Measurements from ENCODE around the gene WBP2NL. TPM values are rescaled to one million over a fixed set of nuclear protein-coding genes. Genes with fewer than 3 reads are reported as not detected.

The WBP2NL gene
- total RNA-seq, 2 donors from 2014 or later = not detected

DNA sequence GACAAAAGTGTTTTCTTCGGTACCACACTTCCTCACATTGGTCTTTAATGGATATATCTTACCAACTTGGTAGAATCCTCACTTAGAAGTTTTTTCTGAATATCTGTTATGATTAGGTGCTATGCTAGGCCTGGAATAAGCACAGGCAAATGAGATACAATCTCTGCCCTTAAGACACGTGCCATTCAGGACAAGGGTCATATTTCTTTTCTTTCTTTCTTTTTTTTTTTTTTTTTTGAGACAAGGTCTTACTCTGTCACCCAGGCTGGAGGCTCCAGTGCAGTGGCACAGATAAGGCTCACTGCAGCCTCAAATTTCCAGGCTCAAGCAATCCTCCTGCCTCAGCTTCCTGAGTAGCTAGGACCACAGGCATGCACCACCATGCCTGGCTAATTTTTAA lies 23.0 kb downstream of the WBP2NL start:
- WGBS, 2 experiments (ENCODE audit: insufficient coverage in 1 of 2, insufficient read length in 1 of 2) = 88% methylated on average over 2 of the region's 2 CpGs; no CpG with 5 or more reads in 1 of the 2 experiments
- Histone ChIP-seq H3K4me1 (ENCODE audit: control insufficient read depth, insufficient read depth, low read length) (no peaks in the 10 kb centered on the region), H3K9ac (ENCODE audit: extremely low read depth, low read length, poor library complexity, severe bottlenecking) (no peak overlapping the region), H3K4me3 (ENCODE audit: low read length) (no peak overlapping the region), H3K36me3 (ENCODE audit: control insufficient read depth, insufficient read depth, low read length) (no peaks in the 10 kb centered on the region), H3K27me3 (ENCODE audit: control insufficient read depth, insufficient read depth, low read length, poor library complexity, severe bottlenecking) (peaks cover 4% of the 10 kb centered on the region), H3K27ac (ENCODE audit: low read depth, low read length) (no peak overlapping the region), H3K9me3 (ENCODE audit: control insufficient read depth, low read length) (no peaks in the 10 kb centered on the region)
- Mint-ChIP-seq H3K9me3 (no peaks in the 10 kb centered on the region), H3K4me1 (no peaks in the 10 kb centered on the region), H3K27ac (no peak overlapping the region), H3K4me3 (no peak overlapping the region), H3K27me3 (ENCODE audit: insufficient read depth) (peaks cover 18% of the 10 kb centered on the region), H3K36me3 (ENCODE audit: low read depth) (no peaks in the 10 kb centered on the region)
- DNase-seq = no peak
- TF ChIP-seq, protein P1, sequence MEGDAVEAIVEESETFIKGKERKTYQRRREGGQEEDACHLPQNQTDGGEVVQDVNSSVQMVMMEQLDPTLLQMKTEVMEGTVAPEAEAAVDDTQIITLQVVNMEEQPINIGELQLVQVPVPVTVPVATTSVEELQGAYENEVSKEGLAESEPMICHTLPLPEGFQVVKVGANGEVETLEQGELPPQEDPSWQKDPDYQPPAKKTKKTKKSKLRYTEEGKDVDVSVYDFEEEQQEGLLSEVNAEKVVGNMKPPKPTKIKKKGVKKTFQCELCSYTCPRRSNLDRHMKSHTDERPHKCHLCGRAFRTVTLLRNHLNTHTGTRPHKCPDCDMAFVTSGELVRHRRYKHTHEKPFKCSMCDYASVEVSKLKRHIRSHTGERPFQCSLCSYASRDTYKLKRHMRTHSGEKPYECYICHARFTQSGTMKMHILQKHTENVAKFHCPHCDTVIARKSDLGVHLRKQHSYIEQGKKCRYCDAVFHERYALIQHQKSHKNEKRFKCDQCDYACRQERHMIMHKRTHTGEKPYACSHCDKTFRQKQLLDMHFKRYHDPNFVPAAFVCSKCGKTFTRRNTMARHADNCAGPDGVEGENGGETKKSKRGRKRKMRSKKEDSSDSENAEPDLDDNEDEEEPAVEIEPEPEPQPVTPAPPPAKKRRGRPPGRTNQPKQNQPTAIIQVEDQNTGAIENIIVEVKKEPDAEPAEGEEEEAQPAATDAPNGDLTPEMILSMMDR (conservative IDR thresholded peaks at IDR 0.05) = no peak

DNA sequence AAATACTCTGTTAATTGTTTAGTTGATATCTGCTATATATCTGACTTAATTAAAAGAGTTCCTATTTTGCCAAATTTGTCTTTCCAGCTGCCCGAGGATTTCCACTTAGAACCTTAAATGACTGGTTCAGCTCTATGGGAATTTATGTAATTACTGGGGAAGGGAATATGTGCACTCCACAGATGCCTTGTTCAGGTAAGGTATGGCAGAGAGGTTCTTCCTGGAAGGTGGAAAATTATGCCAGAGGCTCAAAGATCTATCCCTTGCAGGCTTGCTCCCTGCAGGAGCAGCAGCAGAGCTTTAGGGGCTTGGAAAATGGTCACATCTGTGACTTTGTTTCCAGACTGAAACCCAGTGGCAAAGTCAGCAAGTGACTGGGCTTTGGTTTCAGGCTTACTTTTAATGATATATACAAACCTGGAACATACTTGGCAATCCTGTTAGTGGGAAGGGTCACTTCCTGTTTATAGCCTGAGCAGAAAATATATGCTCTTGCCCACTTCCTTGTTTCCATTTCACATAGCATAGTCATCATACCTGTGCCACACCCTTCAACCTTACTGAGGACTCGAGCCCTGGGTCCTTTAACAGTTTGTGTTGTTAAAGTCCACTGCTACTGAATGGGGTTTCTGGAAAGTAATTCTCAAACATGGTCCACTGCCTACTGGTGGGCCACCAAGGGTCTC lies 23.7 kb downstream of the WBP2NL start:
- no peak overlapping the region for H3K27ac Mint-ChIP-seq

DNA sequence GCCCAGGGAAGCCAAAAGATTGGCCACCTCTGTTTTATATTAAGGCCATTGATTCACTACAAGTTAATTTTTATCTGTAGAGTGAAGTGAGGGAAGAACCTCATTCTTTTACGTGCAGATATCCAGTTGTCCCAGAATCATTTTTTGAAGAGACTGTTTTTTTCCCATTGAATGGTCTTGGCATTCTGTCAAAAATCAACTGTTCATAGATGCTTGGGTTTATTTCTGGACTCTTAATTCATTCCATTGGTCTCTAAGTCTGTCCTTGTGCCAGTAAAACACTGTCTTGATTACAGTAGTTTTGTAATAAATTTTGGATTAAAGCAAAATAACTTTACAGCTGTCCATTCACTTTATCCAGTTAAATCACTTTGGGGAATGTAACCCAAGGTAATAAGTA lies 26.8 kb downstream of the WBP2NL start:
- no peaks in the 10 kb centered on the region for H3K4me1 Mint-ChIP-seq
- TF ChIP-seq, protein P1 (conservative IDR thresholded peaks at IDR 0.05) = no peak

More for the DNA sequence above, 23.7 kb downstream of the WBP2NL start:
- Mint-ChIP-seq H3K36me3 (ENCODE audit: low read depth) (no peaks in the 10 kb centered on the region), H3K4me3 (no peak overlapping the region), H3K27me3 (ENCODE audit: insufficient read depth) (peaks cover 18% of the 10 kb centered on the region), H3K4me1 (no peaks in the 10 kb centered on the region), H3K9me3 (no peaks in the 10 kb centered on the region)
- Histone ChIP-seq H3K9ac (ENCODE audit: extremely low read depth, low read length, poor library complexity, severe bottlenecking) (no peak overlapping the region), H3K9me3 (ENCODE audit: control insufficient read depth, low read length) (no peaks in the 10 kb centered on the region), H3K27me3 (ENCODE audit: control insufficient read depth, insufficient read depth, low read length, poor library complexity, severe bottlenecking) (peaks cover 4% of the 10 kb centered on the region), H3K4me1 (ENCODE audit: control insufficient read depth, insufficient read depth, low read length) (no peaks in the 10 kb centered on the region), H3K36me3 (ENCODE audit: control insufficient read depth, insufficient read depth, low read length) (no peaks in the 10 kb centered on the region), H3K4me3 (ENCODE audit: low read length) (no peak overlapping the region), H3K27ac (ENCODE audit: low read depth, low read length) (no peak overlapping the region)
- 90% methylated on average over 2 of the region's 2 CpGs; no CpG with 5 or more reads in 1 of the 2 experiments for WGBS, 2 experiments (ENCODE audit: insufficient coverage in 1 of 2, insufficient read length in 1 of 2)
- TF ChIP-seq, protein P1 (conservative IDR thresholded peaks at IDR 0.05) = no peak
- DNase-seq = no peak

More for the DNA sequence above, 26.8 kb downstream of the WBP2NL start:
- Mint-ChIP-seq H3K27me3 (ENCODE audit: insufficient read depth) (peaks cover 3% of the 10 kb centered on the region), H3K4me3 (no peak overlapping the region), H3K9me3 (no peaks in the 10 kb centered on the region), H3K27ac (no peak overlapping the region), H3K36me3 (ENCODE audit: low read depth) (no peaks in the 10 kb centered on the region)
- Histone ChIP-seq H3K27me3 (ENCODE audit: control insufficient read depth, insufficient read depth, low read length, poor library complexity, severe bottlenecking) (peaks cover 6% of the 10 kb centered on the region), H3K27ac (ENCODE audit: low read depth, low read length) (no peak overlapping the region), H3K36me3 (ENCODE audit: control insufficient read depth, insufficient read depth, low read length) (no peaks in the 10 kb centered on the region), H3K4me1 (ENCODE audit: control insufficient read depth, insufficient read depth, low read length) (no peaks in the 10 kb centered on the region), H3K4me3 (ENCODE audit: low read length) (no peak overlapping the region), H3K9ac (ENCODE audit: extremely low read depth, low read length, poor library complexity, severe bottlenecking) (no peak overlapping the region), H3K9me3 (ENCODE audit: control insufficient read depth, low read length) (no peaks in the 10 kb centered on the region)
- 90 to 93% methylated on average over 1 of the region's 1 CpG for WGBS, 2 experiments (ENCODE audit: insufficient coverage in 1 of 2, insufficient read length in 1 of 2)
- no peak for DNase-seq

Data from endodermal cell (in vitro differentiated cells).